Activated CD4-positive, CD25-positive, alpha-beta regulatory T cell treated with anti-CD3 and anti-CD28 coated beads, Interleukin-2, amount 50 U/mL, for 24 hours (primary cell): ENCODE results near the gene ZNF71.
"Not testable (repeated sequence)": the region's sequence is repeated elsewhere in the genome, so short reads cannot be mapped to it uniquely, and the experiment has no call there.

ENCODE experiments used
- ATAC-seq, 2 donors: fragments of 150-1000 bp; cut with Tn5 transposase; one replicate each; pipeline ENCODE4 v1.10.0; 2021; ENCODE audit warnings: mild to moderate bottlenecking in 1 of 2, moderate library complexity in 1 of 2

Gene ZNF71

DNA sequence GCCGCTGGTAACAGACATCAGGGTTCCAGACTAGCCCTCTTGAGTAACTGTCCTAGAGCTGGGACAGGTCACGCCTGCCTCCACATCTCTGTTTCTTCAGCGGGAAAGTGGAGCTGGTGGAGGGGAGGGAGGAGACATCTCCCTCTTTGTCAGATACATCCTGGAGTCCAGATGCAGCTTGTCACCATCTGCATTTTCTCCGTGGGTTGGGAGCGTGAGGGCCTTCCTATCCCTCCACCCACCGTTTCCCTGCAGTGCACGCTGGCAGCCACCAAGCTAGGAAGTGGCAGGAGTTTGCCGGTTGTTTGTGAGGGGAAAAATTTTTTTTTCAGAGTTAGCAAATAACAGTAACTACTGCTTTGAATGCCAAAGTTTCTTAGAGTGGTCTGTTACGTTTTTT, 27.9 kb downstream of the ZNF71 start:
- no peak for ATAC-seq

DNA sequence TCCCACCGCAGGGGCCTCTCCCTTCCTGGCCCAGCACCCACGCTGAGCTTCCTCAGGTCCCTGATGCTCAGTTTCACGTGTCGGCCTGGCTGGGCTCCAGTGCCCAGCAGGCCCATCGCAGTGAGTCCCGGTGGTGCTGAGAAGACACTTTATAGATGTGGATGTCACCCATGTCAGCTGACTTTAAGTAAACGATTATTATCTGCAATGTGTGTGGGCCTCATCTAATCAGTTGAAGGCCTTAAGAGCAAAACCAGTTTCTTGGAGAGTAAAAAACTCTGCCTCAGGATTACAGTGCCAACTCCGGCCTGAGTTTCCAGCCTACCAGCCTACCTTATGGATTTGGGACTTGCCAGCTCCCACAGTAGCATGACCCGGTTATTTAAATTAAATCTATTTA, 30.6 kb downstream of the ZNF71 start:
- no peak for ATAC-seq

DNA sequence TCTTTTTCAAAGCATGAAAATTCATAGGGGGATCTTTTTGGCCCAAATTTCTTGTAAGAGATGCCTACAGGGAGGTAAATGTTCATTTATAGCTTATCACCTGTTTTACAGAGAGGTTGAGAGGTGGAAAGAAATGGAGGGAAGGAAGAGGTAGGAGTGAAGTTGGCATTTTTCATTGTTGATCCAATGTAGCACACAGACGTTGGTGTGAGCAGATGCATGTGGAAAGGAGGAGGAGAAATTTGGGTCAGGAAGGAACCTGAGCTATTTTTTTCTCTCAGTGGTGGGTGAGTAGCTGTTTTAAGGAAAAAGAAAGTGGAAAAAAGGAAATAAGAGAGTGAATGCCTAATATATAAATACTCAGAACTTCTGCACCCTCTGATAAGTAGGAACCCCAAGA, 37.9 kb downstream of the ZNF71 start:
- no peak for ATAC-seq

DNA sequence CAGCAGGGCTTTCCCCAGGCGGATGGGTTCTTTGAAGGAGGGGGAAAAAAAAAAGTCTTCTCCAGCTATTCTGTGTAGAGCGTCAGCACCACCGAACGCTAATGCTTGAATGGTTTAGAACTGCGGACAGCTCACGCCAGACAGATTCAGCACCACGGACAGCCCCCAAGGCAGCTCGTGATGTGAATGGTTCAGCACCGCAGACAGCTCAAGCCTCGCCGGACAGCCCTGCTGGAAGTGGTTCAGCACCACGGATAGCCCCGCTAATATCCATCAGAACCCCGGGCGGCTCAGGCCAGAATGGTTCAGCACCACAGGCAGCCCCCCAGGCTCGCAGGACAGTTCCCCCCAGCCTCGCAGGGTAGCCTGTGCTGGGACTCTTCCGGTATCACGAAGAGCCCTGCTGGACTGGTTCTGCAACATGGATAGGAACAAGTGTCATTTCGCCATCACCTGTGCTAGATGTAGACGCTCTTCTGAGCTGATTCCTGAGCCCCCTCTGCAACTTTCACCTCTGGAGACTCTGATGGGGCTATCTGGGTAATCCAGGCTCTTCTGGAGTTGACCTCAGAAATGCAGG, 43.0 kb downstream of the ZNF71 start:
- ATAC-seq, result no peak

DNA sequence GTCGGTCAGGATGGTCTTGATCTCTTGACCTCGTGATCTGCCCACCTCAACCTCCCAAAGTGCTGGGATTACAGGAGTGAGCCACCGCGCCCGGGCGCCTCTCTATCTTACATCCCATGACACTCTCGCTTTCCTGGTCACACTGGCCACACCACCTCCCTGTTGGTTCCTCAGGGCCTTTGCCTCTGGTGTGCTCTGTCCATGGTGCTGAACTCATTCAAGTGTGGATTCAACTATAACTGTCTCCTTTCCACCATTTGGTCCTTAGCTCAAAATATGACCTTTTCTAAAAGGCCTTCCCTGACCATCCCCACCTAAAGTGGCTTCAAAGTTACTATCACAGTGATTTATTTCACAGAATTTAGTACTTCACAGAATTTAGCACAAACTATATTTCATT, 44.1 kb downstream of the ZNF71 start:
- ATAC-seq, result no peak

DNA sequence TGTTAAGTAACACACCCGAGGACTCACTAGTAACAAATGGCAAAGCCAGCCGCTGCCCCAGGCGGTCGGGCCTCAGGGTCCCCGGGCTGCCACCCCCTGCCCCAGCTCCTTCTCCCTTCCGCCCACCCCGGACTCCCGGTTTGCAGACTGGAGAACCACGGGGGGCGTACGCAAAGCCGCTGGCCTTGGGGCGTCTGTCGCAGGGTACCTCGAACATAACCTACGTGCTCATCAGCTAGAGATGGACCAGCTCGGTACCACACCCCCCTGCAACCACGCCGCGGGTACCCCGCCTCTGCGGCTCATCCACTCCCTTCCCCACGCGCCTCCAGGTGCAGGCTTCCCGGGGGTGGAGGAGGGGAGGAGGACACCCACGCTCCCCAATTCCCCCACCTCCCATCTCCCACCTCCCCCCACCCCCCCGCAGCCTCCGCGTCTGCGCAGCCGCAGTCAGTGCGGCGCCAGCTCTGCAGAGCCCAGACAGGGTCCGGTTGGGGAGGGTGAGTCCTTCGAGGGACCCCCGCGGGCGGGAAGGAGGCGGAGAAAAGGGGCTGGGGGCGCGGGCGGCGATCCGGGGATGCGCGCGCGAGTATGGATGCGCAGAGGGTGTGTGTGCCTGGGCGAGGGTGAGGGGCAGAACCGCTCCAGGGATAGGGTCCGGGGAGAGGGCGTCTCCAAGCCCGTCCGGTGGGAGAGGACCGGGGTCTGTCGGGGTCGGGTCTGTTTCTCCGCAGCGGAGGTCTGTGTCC, 47.8 kb downstream of the ZNF71 start, which contains the start of gene SMIM17:
SMIM17 (plus strand) TSS at position 449 of the 749 bp plus-strand sequence. CDS start 2,509 bp downstream, outside the sequence.
- ATAC-seq, result no peak

DNA sequence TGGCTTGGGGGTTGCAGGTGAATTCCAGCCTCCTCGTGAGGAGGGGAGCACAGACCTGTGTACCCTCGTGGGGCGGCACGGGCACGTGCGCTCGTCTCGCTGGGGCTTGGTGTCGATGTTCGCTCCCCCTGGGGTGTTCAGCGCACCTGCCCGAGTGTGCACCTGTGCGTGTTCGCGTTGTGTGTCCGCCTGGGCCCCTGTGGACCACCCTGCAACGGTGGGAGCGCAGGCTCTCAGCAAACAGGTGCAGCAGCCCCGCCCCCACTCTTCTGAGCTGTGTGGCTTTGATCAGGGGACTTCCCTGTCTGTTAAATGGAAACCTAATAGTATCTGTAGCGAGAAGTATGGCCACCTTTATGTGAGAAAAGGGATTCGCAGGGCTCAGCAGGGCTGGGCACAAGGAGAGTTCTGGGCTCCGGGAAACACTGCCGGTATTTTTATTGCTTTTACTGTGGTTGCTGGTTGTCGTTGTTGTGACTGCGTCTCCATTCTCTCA, 48.4 kb downstream of the ZNF71 start:
- ATAC-seq, result no peak

DNA sequence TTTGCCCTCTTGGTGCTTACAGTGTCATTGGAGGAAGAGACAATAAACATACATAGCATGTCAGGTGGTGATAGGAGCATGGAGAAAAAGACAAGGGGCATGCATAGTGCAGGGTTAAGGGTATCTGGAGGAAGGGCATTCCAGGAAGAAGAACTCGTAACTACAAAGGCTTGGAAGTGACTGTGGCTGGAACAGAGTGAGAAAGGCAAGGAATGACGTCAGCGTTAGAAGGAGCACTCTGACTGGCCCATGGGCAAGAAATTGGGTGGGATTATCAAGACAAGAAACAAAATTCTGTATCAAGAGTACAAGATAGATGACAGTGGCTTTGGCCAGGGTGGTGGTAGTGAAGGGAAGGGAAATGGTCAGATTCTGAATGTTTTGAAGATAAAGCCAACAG, 59.0 kb downstream of the ZNF71 start:
- ATAC-seq, result no peak

DNA sequence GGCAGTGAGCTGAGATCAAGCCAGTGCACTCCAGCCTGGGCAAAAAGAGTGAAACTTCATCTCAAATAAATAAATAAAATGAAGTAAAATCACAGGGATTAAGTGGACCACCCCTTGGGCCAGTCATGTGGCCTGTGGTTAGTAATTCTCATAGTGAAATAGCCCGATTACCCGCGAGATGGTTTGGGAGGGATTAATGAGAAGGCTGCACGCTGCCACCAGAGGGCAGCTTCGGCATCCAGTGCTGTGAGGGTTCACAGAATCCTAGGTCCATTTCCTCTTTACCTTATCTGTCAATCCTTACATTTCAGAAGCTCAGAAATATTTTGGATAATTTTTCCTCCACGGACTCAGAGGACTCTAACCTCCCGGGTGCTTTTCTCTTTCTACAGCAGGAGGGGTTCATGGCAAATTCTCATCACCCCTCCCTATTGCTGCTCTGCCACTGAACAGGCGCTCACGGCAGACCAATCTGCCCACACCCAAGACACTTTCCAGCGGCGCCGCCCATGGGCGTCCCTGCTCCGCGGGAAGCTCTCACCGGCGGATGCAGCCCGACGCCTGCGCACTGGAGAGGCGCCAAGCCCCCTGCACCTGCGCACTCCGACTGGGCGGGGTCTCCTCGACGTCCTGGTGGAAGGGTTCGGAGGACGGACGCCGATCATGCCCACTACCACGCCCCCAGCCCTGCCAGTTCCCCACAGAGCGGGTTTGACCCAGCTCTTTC, 65.4 kb downstream of the ZNF71 start:
- peak; percentile 36 to 41 for ATAC-seq

DNA sequence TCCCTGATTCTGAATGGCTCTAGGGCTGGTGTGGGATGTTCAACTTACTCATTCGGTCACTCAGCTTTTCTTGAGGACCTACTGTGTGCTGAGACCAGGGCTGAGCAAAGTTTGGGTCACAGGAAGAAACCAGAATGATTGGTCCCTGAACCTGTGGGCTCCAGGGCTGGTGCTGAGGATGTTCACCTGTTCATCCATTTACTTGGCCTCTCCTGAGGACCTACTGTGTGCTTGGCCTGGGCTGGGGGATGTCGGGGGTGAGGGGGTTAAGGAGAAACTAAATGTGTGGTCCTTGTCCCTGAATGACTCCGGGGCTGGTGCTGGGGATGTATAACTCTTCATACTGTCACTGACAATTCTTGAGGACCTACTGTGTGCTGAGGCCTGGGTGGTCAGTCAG, 66.1 kb downstream of the ZNF71 start:
- ATAC-seq, result no peak

DNA sequence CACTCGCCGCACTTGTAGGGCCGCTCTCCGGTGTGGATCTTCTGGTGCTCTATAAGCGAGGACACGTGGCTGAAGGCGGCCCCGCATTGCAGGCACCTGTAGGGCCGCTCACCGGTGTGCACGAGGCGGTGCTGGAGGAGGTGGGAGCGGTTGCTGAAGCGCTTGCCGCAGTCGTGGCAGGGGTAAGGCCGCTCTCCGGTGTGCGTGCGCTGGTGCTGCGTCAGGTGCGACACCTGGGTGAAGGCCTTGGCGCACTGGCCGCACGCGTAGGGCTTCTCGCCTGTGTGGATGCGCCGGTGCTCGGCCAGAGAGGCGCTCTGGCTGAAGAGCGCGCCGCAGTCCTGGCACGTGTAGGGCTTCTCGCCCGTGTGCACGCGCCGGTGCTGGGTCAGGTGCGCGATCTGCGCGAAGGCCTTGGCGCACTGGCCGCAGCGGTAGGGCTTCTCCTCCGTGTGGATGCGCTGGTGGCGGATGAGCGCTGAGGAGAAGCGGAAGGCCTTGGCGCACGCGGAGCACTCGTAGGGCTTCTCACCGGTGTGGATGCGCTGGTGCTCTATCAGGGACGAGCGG, 68.9 kb downstream of the ZNF71 start:
- no peak for ATAC-seq

DNA sequence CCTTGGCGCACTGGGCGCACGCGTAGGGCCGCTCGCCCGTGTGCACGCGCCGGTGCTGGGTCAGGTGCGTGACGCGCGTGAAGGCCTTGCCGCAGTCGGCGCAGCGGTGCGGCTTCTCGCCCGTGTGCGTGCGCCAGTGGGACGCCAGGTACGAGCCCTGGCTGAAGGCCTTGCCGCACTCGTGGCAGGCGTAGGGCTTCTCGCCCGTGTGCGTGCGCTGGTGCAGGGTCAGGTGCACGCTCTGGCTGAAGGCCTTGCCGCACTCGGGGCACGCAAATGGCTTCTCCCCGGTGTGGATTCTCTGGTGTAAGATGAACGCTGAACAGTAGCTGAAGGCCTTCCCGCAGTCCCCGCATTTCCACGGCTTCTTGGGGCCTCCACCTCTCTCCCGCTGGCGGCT, 69.4 kb downstream of the ZNF71 start:
- no peak for ATAC-seq

DNA sequence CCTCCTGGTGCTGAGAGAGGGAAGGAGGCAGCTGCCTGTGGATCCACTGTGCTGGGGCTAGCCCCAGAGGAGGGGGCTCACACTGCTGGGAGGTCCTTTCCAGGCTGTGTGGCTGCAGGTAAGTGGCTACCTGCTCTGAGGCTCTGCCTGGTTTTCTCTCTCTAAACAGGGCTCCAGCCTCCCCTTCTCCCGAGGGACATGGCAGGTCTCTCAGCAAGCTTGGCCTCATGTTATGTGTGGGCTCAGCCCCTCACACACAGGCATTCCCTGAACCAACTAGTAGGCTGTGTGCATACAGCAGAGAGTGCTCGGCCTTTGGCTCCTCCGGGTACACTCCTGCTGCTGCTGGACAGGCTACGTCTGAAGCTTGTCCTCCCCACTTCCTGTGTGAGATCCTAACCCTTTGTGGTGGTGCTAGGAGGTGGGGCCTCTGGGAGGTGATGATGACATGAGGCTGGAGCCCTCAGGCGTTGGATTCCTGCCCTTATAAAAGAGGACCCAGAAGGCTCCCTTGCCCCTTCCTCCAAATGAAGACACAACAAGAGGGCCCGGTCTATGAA, 72.3 kb downstream of the ZNF71 start:
- no peak for ATAC-seq

DNA sequence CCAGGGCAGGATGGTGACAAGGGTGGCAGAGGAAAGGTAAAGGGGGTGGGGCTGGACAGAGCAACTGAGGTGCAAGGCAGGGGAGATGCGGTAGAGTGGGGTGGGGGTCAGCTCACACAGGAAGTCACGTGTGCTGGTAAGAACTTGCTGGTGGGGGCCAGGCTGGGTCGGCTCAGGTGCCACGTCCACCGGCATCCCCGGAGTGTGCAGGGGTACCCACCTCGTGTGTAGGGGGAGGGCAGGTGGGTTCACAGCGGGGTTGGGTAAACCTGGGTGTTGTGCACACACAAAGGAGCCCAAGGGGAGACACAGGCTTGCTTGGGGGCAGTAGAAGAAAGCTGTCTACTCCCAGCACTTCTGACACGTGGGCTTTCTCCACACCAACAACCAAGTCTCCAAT, 73.6 kb downstream of the ZNF71 start:
- no peak for ATAC-seq

DNA sequence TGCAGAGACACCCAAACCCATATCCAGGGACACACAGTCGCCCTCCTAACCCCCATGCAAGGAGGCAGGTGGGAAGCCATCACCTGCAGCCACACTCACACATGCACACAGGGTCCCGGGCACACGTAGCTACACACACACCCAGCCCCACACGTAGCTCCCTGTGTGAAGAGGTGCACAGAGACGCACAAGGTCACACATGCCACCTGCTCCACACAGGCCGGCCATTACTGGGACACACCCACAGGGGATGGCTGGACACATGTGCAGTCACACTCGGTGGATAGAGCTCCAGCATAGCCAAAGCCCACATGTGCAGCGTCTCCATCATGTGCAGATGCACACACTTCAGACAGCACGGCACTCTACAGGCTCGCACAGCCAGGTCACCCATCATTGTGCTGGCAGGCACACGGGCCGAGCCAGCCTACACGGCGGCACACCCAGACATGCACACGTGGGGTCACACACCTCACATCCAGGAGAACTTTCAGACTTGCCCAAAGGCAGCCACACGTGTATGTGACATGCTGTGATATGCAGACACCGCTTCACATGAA, 75.4 kb downstream of the ZNF71 start:
- no peak for ATAC-seq

DNA sequence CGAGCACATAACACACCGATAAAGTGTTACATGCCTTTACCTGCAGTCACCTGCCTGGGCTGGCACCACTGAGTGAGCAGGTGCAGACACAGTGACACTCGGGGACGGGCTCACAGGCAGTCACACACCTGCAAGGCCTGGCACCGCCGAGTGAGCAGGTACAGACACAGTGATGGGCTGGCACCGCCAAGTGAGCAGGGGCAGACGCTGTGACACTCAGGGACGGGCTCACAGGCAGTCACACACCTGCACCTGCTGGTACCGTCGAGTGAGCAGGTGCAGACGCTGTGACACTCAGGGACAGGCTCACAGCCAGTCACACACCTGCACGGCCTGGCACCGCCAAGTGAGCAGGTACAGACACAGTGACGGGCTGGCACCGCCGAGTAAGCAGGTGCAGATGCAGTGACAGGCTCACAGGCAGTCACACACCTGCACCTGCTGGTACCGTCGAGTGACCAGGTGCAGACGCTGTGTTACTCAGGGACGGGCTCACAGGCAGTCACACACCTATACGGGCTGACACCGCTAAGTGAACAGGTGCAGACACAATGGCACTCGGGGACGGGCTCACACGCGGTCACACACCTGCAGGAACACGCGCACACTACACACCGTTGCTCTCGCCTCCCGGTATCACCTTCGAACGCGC, 76.0 kb downstream of the ZNF71 start:
- ATAC-seq, result peak; percentile 31 to 43

DNA sequence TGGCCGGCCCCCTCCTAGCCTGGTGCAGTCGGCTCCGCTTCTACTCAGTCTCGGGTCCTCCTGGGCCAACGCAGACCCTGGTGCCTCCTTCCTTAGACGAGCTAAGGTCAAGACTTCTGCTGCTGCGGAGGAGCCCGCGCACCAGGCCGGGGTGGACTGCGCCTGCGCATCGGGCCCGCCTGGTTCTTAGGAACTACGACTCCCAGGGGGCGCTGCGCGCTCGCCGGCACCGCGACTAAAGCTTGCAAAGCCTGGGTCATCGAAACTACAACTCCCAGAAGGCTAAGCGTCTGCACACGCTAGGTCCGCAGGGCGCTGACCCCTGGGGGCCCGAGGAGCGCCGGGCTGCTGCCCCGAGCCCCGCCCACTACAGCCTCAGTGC, 76.5 kb downstream of the ZNF71 start, which contains the start of gene ZNF835:
ZNF835 (minus strand) TSS at position 145 of the 382 bp plus-strand sequence. CDS start 6,559 bp downstream, outside the sequence.
- peak; percentile 87 to 89 for ATAC-seq

DNA sequence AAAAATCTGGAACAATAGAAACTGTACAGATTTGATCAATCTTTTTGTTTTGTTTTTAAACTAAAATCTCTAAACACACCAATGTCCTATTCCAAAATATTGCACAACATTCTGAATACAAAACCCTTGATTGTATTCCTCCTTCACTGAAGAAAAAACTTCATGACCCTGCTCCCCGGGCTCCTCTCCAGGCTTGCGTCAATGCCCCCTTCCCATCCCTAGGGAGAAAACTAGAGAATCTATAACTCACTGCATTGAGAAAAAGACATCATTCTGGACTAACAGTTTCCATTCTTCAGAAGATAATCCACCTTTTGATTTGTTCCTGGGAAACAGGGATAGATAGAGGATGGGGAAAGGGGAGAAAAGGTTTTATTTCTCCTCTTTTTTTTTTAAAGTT, 77.5 kb downstream of the ZNF71 start:
- ATAC-seq, result not testable (repeated sequence)
